ENCODE measurements around the gene HACL1.
"Not testable (repeated sequence)": the region's sequence is repeated elsewhere in the genome, so short reads cannot be mapped to it uniquely, and the experiment has no call there.

The HACL1 gene

GRCh38 chr3:15578289-15578867 is 23.0 kb downstream of the HACL1 start:
- no peak for DNase-seq

- DNase-seq = no peak
Observed at GRCh38 chr3:15576475-15576874, 24.9 kb downstream of the HACL1 start.

GRCh38 chr3:15575446-15575845 is 25.9 kb downstream of the HACL1 start:
- no peak for DNase-seq

GRCh38 chr3:15572138-15572537 is 29.2 kb downstream of the HACL1 start:
- DNase-seq = no peak

- no peak for DNase-seq
Observed at GRCh38 chr3:15563190-15563589, 38.2 kb downstream of the HACL1 start.

GRCh38 chr3:15562560-15562959 is 38.8 kb downstream of the HACL1 start:
- DNase-seq = no peak

- no peak for DNase-seq
Observed at GRCh38 chr3:15558581-15558980, 42.8 kb downstream of the HACL1 start.

- DNase-seq = peak; percentile 77 to 80
Observed at GRCh38 chr3:15557511-15557946, 43.8 kb downstream of the HACL1 start.

- DNase-seq = peak; percentile 31 to 38
Observed at GRCh38 chr3:15556512-15556911, 44.9 kb downstream of the HACL1 start.

- no peak for DNase-seq
Observed at GRCh38 chr3:15553749-15554148, 47.6 kb downstream of the HACL1 start.

- no peak for DNase-seq
Observed at GRCh38 chr3:15551902-15552301, 49.5 kb downstream of the HACL1 start.

GRCh38 chr3:15549846-15550245 is 51.5 kb downstream of the HACL1 start:
- no peak for DNase-seq

GRCh38 chr3:15542614-15543013 is 58.8 kb downstream of the HACL1 start:
- DNase-seq = no peak

- no peak for DNase-seq
Observed at GRCh38 chr3:15541371-15541770, 60.0 kb downstream of the HACL1 start.

- no peak for DNase-seq
Observed at GRCh38 chr3:15539066-15539465, 62.3 kb downstream of the HACL1 start.

GRCh38 chr3:15538345-15538744 is 63.0 kb downstream of the HACL1 start:
- DNase-seq = no peak

GRCh38 chr3:15536856-15537255 is 64.5 kb downstream of the HACL1 start:
- no peak for DNase-seq

GRCh38 chr3:15535732-15536131 is 65.6 kb downstream of the HACL1 start:
- no peak for DNase-seq

GRCh38 chr3:15532614-15533013 is 68.8 kb downstream of the HACL1 start:
- not testable (repeated sequence) for DNase-seq

GRCh38 chr3:15531346-15531745 is 70.0 kb downstream of the HACL1 start:
- DNase-seq = no peak

GRCh38 chr3:15528854-15529537 is 72.4 kb downstream of the HACL1 start:
- DNase-seq = no peak

- no peak for DNase-seq
Observed at GRCh38 chr3:15527031-15527459, 74.3 kb downstream of the HACL1 start.

- DNase-seq = no peak
Observed at GRCh38 chr3:15525790-15526189, 75.6 kb downstream of the HACL1 start.

GRCh38 chr3:15523660-15524417 is 77.5 kb downstream of the HACL1 start:
- no peak for DNase-seq

Measured in Kasumi-1 (cell line).